Embryonic facial prominence (tissue), 1 donor: Measurements from ENCODE around the gene ITPRIPL1.
"Not testable (repeated sequence)": the region's sequence is repeated elsewhere in the genome, so short reads cannot be mapped to it uniquely, and the experiment has no call there.

ENCODE experiments used
- DNase-seq: peaks from one replicate; pipeline ENCODE4 v3.0.0-alpha.2; 2016; ENCODE audit errors: extremely low spot score

Gene ITPRIPL1

GRCh38 chr2:96325041-96325883 is at the start of gene ITPRIPL1:
TSS of gene ITPRIPL1 (plus strand) at chr2:96325317. CDS start at chr2:96325840, 523 bp downstream.
- DNase-seq: no peak

- DNase-seq: no peak
These were observed 48.2 kb upstream of the ITPRIPL1 start for GRCh38 chr2:96276787-96277499.

- DNase-seq: no peak
These were observed 37.8 kb upstream of the ITPRIPL1 start for GRCh38 chr2:96287273-96287856.

GRCh38 chr2:96291751-96292150 is 33.4 kb upstream of the ITPRIPL1 start:
- no peak for DNase-seq

GRCh38 chr2:96294271-96294670 is 30.8 kb upstream of the ITPRIPL1 start:
- not testable (repeated sequence) for DNase-seq

GRCh38 chr2:96296925-96297324 is 28.2 kb upstream of the ITPRIPL1 start:
- DNase-seq: no peak

- DNase-seq: no peak
These were observed 23.3 kb upstream of the ITPRIPL1 start for GRCh38 chr2:96301865-96302264.

- no peak for DNase-seq
These were observed 20.5 kb upstream of the ITPRIPL1 start for GRCh38 chr2:96304606-96305005.

GRCh38 chr2:96305091-96305978 is 19.8 kb upstream of the ITPRIPL1 start, which contains the start of gene SNRNP200:
TSS of gene SNRNP200 (minus strand) at chr2:96305546. CDS start at chr2:96305437, 109 bp downstream.
- DNase-seq: peak; percentile 73

GRCh38 chr2:96305979-96306308 is 19.2 kb upstream of the ITPRIPL1 start:
- no peak for DNase-seq

GRCh38 chr2:96306370-96306769 is 18.7 kb upstream of the ITPRIPL1 start:
- no peak for DNase-seq

GRCh38 chr2:96308248-96308647 is 16.9 kb upstream of the ITPRIPL1 start:
- no peak for DNase-seq

GRCh38 chr2:96315005-96315399 is 10.1 kb upstream of the ITPRIPL1 start:
- DNase-seq: no peak

- no peak for DNase-seq
These were observed 9.6 kb upstream of the ITPRIPL1 start for GRCh38 chr2:96315400-96316071.

- DNase-seq: no peak
These were observed 8.1 kb upstream of the ITPRIPL1 start for GRCh38 chr2:96316999-96317398.

GRCh38 chr2:96317584-96317997 is 7.5 kb upstream of the ITPRIPL1 start:
- no peak for DNase-seq

GRCh38 chr2:96318723-96319122 is 6.4 kb upstream of the ITPRIPL1 start:
- DNase-seq: no peak

GRCh38 chr2:96319396-96319795 is 5.7 kb upstream of the ITPRIPL1 start:
- DNase-seq: no peak

GRCh38 chr2:96320326-96320725 is 4.8 kb upstream of the ITPRIPL1 start:
- no peak for DNase-seq

- DNase-seq: no peak
These were observed 4.1 kb upstream of the ITPRIPL1 start for GRCh38 chr2:96320728-96321622.
